Activated T-helper 1 cell treated with anti-CD3 and anti-CD28 coated beads, Interleukin-2, amount 50 U/mL, for 16 hours (primary cell): Measurements from ENCODE around the gene TRPC5OS.

Experiments
- DNase-seq, 2 donors: peaks; one replicate each; pipeline ENCODE4 v3.0.0-alpha.2; 2020; ENCODE audit warnings: low read depth in 1 of 2, low spot score in 1 of 2

Gene TRPC5OS

DNA sequence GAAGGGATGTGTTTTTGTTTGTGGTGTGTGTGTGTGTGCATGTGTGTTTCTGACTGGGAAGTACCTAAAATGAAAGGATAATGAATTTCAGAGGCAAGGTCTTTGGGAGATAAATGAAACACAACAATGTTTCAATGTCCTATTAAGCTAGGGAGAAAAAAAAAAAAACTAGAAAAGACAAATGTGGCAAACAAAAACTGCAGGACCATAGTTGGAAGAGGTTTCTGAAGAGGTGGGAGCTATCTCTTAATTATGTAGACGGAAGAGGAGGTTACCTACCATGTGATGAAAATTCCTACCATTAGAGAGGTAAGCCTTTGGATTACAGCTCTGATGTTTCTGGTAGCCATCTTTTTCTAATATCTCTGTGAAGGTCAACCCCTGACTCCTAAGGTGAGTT, at the start of gene TRPC5OS:
Gene TRPC5OS (plus strand): TSS at position 301 of the 400 bp plus-strand sequence. CDS start 25,669 bp downstream, outside the sequence.
- no peak for DNase-seq

DNA sequence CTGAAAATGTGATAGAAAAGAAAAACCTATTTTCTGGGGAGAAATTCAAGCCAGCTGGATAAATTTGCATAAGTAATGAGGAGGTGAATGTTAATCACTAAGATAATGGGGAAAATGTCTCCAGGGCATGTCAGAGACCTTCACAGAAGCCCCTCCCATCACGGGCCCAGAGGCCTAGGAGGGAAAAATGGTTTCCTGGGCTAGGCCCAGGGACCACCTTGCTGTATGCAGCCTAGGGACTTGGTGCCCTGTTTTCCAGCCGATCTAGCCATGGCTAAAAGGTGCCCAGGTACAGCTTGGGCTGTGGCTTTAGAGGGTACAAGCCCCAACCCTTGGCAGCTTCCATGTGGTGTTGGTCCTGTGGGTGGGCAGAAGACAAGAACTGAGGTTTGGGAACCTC, 46.6 kb upstream of the TRPC5OS start:
- DNase-seq: no peak

DNA sequence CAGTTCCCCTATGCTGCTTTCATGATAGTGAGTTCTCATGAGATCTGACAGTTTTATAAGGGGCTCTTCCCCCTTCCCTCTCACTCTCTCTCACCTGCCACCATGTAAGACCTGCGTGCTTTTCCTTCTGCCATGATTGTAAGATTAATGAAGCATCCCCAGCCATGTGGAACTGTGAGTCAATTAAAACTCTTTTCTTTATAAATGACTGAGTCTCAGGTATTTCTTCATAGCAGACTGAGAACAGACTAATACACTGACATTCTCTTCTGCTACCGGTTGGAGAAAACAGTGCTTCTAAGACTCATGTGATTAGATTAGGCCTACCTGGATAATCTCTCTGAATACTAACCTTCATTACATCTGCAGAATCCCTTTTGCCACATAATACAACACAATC, 45.4 kb upstream of the TRPC5OS start:
- DNase-seq: no peak

DNA sequence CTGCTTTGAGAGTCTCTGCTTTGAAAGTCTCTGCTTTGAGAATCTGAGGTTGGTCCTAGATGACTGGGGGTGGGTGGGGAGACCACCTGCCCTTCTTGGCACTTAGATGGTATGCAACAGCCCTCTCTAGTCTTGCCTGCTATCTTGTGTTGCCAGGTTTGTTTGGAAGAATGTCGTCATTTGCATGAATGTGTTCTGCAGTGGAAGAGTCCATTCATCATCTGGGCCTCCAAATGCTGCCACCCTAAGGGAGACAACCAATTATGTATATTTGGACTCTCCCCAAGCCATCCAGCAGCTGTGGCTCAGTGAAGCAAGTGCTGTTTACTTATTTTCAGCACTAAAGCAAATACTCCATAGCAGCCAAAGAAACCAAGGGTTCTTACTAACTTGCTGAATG, 44.6 kb upstream of the TRPC5OS start:
- no peak for DNase-seq

- no peak for DNase-seq
These were observed 38.8 kb upstream of the TRPC5OS start for GRCh38 chrX:111837197-111837596.

GRCh38 chrX:111847491-111848133, 28.4 kb upstream of the TRPC5OS start:
- no peak for DNase-seq

DNA sequence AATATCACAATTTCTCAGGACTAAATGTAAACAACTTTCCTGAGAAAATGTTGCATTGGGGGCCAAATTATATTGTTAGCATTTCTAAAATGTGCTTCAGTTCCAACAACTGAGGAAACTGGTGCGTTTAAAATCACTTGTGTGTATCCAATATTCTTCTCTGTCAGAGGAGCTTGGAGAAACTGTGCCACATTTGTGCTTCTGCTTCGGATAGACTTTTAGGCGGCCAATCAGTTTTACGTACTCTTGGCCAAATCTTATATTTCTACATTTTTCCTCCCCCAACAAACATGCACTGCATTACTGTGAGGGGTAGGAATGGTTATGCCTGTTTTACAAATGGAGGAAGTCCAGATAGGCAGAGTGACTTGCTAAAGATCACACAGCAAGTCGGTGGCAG, 27.4 kb upstream of the TRPC5OS start:
- no peak for DNase-seq

- no peak for DNase-seq
These were observed 25.0 kb upstream of the TRPC5OS start for GRCh38 chrX:111850975-111851374.

- no peak for DNase-seq
These were observed 21.2 kb upstream of the TRPC5OS start for GRCh38 chrX:111854556-111855490.

- DNase-seq: no peak
These were observed 18.4 kb upstream of the TRPC5OS start for GRCh38 chrX:111857534-111858060.

GRCh38 chrX:111861605-111862004, 14.4 kb upstream of the TRPC5OS start:
- no peak for DNase-seq

GRCh38 chrX:111867236-111867635, 8.7 kb upstream of the TRPC5OS start:
- no peak for DNase-seq

- DNase-seq: no peak
These were observed 7.0 kb upstream of the TRPC5OS start for GRCh38 chrX:111868726-111869638.

DNA sequence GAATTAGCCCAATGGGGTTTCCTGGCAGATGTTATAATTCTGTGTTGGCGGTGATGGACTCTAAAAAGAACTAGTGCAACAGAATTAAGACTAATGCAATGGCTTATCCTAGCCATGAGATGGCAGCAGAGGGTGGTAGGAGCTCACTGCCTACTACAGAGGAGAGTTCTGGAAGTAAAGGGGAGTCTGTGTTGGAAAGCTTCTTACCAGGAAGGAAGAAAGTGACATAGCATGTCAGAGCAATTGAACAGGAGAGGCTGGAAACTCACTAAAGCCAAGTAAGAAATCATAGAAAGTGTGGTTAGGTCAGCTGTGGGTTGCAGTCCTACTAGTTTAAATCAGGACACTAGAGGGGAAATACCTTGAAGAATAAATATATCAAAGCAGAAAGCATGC, 6.3 kb upstream of the TRPC5OS start:
- no peak for DNase-seq

- no peak for DNase-seq
These were observed 1.7 kb upstream of the TRPC5OS start for GRCh38 chrX:111874241-111874640.

- no peak for DNase-seq
These were observed 665 bp downstream of the TRPC5OS start for GRCh38 chrX:111876646-111877045.

DNA sequence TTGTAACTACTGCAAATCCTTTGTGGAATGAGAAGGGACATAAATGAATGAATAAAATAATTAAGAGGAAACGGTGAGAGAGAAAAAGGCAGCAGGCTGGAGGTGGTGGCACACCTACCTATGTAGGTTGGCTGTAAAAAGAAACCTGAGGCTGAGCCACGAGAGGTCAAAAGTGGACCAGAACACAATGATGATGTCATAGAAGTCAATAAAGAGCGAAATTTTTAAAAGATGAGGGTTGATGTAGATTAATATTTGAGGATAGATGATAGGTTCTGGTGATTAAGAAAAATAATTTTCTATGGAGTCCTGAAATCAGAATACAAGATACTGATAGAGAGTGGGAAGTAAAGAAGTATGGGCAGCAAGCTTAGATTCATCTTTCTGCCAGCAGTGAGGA, 1.7 kb downstream of the TRPC5OS start:
- DNase-seq: no peak

- DNase-seq: no peak
These were observed 4.8 kb downstream of the TRPC5OS start for GRCh38 chrX:111880735-111881134.

DNA sequence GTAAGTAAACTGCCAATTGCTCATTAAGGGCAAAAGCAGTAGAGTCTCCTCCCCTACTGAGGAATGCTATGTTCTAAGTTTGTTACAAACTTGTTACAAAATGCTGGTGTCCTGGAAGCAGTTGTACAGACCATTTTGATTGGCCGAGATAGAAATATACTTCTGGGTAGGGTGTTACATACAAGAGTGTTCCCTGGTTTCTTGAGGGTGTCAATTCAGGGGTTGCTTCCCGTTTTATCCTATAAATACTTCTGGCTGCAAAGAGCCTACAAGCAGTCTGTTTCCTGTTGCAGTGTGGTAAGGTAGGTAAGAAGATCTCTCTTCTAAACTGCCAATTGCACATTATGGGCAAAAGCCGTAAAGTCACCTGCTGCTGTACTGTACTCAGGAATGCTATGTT, 5.7 kb downstream of the TRPC5OS start:
- no peak for DNase-seq

DNA sequence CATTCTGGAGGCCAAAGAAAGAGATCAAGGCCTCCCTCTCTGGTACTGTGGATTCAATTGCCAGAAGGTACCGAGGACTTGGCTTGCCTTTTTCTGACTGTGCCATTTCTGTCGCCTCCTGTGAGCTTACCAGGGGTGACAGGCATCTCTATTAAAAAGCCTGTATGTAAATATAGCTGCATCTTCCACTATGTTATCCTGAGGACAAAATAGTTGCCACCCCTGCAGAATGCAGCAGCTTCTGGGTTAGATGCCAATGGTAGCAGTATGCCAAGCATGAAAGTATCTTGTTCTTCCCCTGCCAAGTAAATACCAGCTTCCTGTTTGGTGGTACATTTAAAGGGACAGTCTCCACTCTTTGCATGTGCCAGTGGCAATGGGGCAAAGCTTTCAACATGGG, 10.7 kb downstream of the TRPC5OS start:
- no peak for DNase-seq

DNA sequence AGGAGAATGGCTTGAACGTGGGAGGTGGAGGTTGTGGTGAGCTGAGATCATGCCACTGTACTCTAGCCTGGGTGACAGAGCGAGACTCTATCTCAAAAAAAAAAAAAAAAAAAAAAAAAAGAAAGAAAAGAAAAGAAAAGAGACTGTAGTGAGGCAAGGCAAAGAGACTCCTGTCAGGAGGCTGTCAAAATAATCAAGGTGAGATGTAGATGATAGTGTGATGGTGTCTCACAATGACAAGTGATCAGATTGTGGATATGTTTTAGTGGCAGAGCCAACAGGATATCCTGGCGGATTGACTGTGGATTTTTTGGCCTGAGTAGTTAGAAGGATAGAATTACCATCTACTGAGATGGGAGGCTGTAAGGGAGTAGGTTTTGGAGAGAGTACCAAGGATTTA, 12.6 kb downstream of the TRPC5OS start:
- no peak for DNase-seq
